Heart left ventricle (tissue), 13 donors: ENCODE data around the gene MPHOSPH6.

ENCODE experiments used
- POLR2A ChIP-seq, 2 donors: fragments of 450-650 bp; IDR thresholded peaks; one replicate each; pipeline ENCODE4 v1.6.1; 2017; ENCODE audit warnings: antibody characterized with exemption in 2 of 2, mild to moderate bottlenecking in 2 of 2, moderate library complexity in 2 of 2
- TF ChIP-seq, protein P1 (sequence below), 12 donors: fragments of 200-600 bp; sonication (generic) in 4 of 12; IDR thresholded peaks; one replicate each; pipeline versions ENCODE4 v1.5.0 to v1.8.0; 2018 to 2022; ENCODE audit warnings: antibody characterized with exemption in 12 of 12, mild to moderate bottlenecking in 5 of 12
- donor health status: ischemic (EF 13 %, LVEDD 7.1; RV severe dilation, severe dysfunction).
- donor health status: DM: no; HTN: yes; CAD: no.
- donor health status: DM: no; HTN: no; CAD: no.
- donor health status: ischemic (EF 25% LVEDD 6.9; RV normal size, moderate dysfunction).
- donor health status: ischemic (EF 25% LVEDD 5.7; RV mildly dilated, moderate dysfunction).
- donor health status: ischemic (EF 35%, LVEDD 5.7; RV mildly dilated, moderate dysfunction).
- donor health status: nonischemic (EF 11% LVEDD 7.7; RV severe dilation, severe dysfunction).
- donor health status: DM: yes; HTN: yes; CAD: no.
- donor health status: PGD.
- donor health status: ischemic (EF 29% LVEDD 5.4; RV normal size, mild dysfunction).
- donor health status: nonischemic (EF 23%, LVEDD 6.1; RV moderate dilation, normal function).

DNA sequence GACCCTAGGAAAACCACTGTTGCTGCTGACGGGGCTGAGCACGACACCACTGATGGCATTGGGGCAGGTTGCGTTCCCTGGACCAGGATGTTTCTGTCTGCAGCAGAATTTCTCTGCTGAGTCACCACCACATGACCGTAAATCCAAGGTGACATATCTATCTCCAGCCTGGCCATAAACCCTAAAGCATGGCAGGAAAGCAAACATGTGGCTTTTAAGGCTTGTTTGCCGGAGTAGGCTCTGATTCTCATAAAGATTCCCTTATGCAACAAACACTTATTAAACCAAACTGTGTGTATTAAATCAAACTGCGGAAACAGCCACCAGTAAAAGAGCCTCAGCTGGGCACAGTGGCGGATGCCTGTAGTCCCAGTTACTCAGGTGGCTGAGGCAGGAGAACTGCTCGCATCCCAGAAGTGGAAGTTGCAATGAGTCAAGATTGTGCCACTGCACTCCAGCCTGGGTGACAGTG is 17.3 kb downstream of the MPHOSPH6 start:
- TF ChIP-seq, protein P1, sequence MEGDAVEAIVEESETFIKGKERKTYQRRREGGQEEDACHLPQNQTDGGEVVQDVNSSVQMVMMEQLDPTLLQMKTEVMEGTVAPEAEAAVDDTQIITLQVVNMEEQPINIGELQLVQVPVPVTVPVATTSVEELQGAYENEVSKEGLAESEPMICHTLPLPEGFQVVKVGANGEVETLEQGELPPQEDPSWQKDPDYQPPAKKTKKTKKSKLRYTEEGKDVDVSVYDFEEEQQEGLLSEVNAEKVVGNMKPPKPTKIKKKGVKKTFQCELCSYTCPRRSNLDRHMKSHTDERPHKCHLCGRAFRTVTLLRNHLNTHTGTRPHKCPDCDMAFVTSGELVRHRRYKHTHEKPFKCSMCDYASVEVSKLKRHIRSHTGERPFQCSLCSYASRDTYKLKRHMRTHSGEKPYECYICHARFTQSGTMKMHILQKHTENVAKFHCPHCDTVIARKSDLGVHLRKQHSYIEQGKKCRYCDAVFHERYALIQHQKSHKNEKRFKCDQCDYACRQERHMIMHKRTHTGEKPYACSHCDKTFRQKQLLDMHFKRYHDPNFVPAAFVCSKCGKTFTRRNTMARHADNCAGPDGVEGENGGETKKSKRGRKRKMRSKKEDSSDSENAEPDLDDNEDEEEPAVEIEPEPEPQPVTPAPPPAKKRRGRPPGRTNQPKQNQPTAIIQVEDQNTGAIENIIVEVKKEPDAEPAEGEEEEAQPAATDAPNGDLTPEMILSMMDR (IDR thresholded peaks at IDR 0.05), result no peak
- no peak for TF ChIP-seq POLR2A (IDR thresholded peaks at IDR 0.05)
